WTC11 (cell line): ENCODE measurements around the gene UMAD1. TPM values are rescaled to one million over a fixed set of nuclear protein-coding genes. Genes with fewer than 3 reads are reported as not detected.
A peak's percentile ranks its signal among the peaks of the same experiment; 100 is the strongest.

ENCODE experiments used
- ATAC-seq: fragments of 200-7000 bp; cut with Tn5 transposase; 2 replicates; pipeline ENCODE4 v1.10.0; 2021; ENCODE audit warnings: mild to moderate bottlenecking, moderate library complexity
- CTCF ChIA-PET: fragments of 300-600 bp; sonication (Branson Sonifier 250); formaldehyde crosslinking; loops from one replicate; lab custom pipeline; 2021; ENCODE audit warnings: antibody characterized with exemption; lab: Charles Lee
- POLR2A ChIA-PET: fragments of 350-600 bp; sonication (Branson Sonifier 250); formaldehyde crosslinking; loops from one replicate; lab custom pipeline; 2021; ENCODE audit warnings: antibody characterized with exemption; lab: Charles Lee
- DNase-seq: peaks from one replicate; pipeline ENCODE4 v3.0.0; 2021; ENCODE audit warnings: low spot score
- H3K27ac Mint-ChIP-seq: 2 replicates; pipeline ENCODE4 v1.8.0; 2021; ENCODE audit warnings: mixed read lengths
- H3K27me3 Mint-ChIP-seq: 2 replicates; pipeline ENCODE4 v1.8.0; 2021; ENCODE audit warnings: low read depth, mild to moderate bottlenecking, moderate library complexity, mixed read lengths
- H3K36me3 Mint-ChIP-seq: 2 replicates; pipeline ENCODE4 v1.8.0; 2021; ENCODE audit warnings: mixed read lengths
- H3K4me1 Mint-ChIP-seq: 2 replicates; pipeline ENCODE4 v1.8.0; 2022; ENCODE audit warnings: mixed read lengths
- H3K4me3 Mint-ChIP-seq: 2 replicates; pipeline ENCODE4 v1.8.0; 2021; ENCODE audit warnings: mild to moderate bottlenecking, moderate library complexity, mixed read lengths
- H3K9me3 Mint-ChIP-seq: 2 replicates; pipeline ENCODE4 v1.8.0; 2021; ENCODE audit warnings: mixed read lengths
- ETV6 ChIP-seq: sonication (generic); formaldehyde crosslinking; IDR thresholded peaks from 2 replicates; pipeline ENCODE4 v1.8.1; 2022; ENCODE audit warnings: mild to moderate bottlenecking, missing genetic modification reagents
- FOXK1 ChIP-seq: sonication (generic); formaldehyde crosslinking; IDR thresholded peaks from 2 replicates; pipeline ENCODE4 v1.8.0; 2022; ENCODE audit warnings: mild to moderate bottlenecking, moderate library complexity, missing genetic modification reagents
- IRF2 ChIP-seq: sonication (generic); formaldehyde crosslinking; IDR thresholded peaks from 2 replicates; pipeline ENCODE4 v1.8.0; 2022; ENCODE audit warnings: low read depth, missing genetic modification reagents, borderline replicate concordance
- JUN ChIP-seq: sonication (generic); formaldehyde crosslinking; IDR thresholded peaks from 2 replicates; pipeline ENCODE4 v1.8.0; 2023; ENCODE audit warnings: mild to moderate bottlenecking, missing genetic modification reagents
- KAT7 ChIP-seq: sonication (generic); formaldehyde crosslinking; IDR thresholded peaks from 2 replicates; pipeline ENCODE4 v1.8.1; 2023; ENCODE audit warnings: missing genetic modification reagents, mild to moderate bottlenecking, borderline replicate concordance
- MXD4 ChIP-seq: fragments of 250-450 bp; sonication (Bioruptor Pico); IDR thresholded peaks from 2 replicates; pipeline ENCODE4 v1.8.0; 2021; ENCODE audit warnings: mild to moderate bottlenecking, moderate library complexity, borderline replicate concordance
- NR1H2 ChIP-seq: sonication (generic); formaldehyde crosslinking; IDR thresholded peaks from 2 replicates; pipeline ENCODE4 v1.9.0; 2021; ENCODE audit warnings: mild to moderate bottlenecking, moderate library complexity, missing genetic modification reagents
- NR2C2 ChIP-seq: sonication (generic); formaldehyde crosslinking; IDR thresholded peaks from 2 replicates; pipeline ENCODE4 v1.8.0; 2022; ENCODE audit warnings: mild to moderate bottlenecking, missing genetic modification reagents
- TCF7 ChIP-seq: sonication (generic); formaldehyde crosslinking; IDR thresholded peaks from 2 replicates; pipeline ENCODE4 v1.8.0; 2022; ENCODE audit warnings: mild to moderate bottlenecking, low read depth, missing genetic modification reagents, moderate library complexity
- ZNF121 ChIP-seq: sonication (generic); formaldehyde crosslinking; IDR thresholded peaks from 2 replicates; pipeline ENCODE4 v1.8.0; 2023; ENCODE audit warnings: missing genetic modification reagents
- ZNF219 ChIP-seq: sonication (generic); formaldehyde crosslinking; IDR thresholded peaks from 2 replicates; pipeline ENCODE4 v1.8.0; 2023; ENCODE audit warnings: missing genetic modification reagents, mild to moderate bottlenecking, borderline replicate concordance
- ZNF416 ChIP-seq: fragments of 250-450 bp; sonication (Bioruptor Pico); IDR thresholded peaks from 2 replicates; pipeline ENCODE4 v1.9.0; 2021; ENCODE audit warnings: mild to moderate bottlenecking, inconsistent platforms
- ZNF671 ChIP-seq: fragments of 250-450 bp; sonication (Bioruptor Pico); IDR thresholded peaks from 2 replicates; pipeline ENCODE4 v1.8.0; 2021; ENCODE audit warnings: mild to moderate bottlenecking
- total RNA-seq: library from RNA; stranded (reverse); gene quantifications from 3 replicates; pipeline ENCODE4 v1.2.3, GENCODE V29; 2021
- TF ChIP-seq, protein P1 (sequence below): sonication (generic); formaldehyde crosslinking; IDR thresholded peaks from 2 replicates; pipeline ENCODE4 v1.8.1; 2022; ENCODE audit warnings: mild to moderate bottlenecking, missing genetic modification reagents, moderate library complexity, borderline replicate concordance
- TF ChIP-seq, protein P2 (sequence below): fragments of 250-450 bp; sonication (Bioruptor Pico); conservative IDR thresholded peaks from 2 replicates; pipeline ENCODE4 v1.9.0; 2021; ENCODE audit warnings: mild to moderate bottlenecking
- TF ChIP-seq, protein P3 (sequence below): sonication (generic); formaldehyde crosslinking; IDR thresholded peaks from 2 replicates; pipeline ENCODE4 v1.8.1; 2023; ENCODE audit warnings: mild to moderate bottlenecking, missing genetic modification reagents
- TF ChIP-seq, protein P4 (sequence below): fragments of 250-450 bp; sonication (Bioruptor Pico); IDR thresholded peaks from 2 replicates; pipeline ENCODE4 v1.9.0; 2021; ENCODE audit warnings: moderate library complexity, mild to moderate bottlenecking, inconsistent platforms, borderline replicate concordance

Gene UMAD1
- total RNA-seq, 1 experiment from 2014 or later: 13.0 TPM

DNA sequence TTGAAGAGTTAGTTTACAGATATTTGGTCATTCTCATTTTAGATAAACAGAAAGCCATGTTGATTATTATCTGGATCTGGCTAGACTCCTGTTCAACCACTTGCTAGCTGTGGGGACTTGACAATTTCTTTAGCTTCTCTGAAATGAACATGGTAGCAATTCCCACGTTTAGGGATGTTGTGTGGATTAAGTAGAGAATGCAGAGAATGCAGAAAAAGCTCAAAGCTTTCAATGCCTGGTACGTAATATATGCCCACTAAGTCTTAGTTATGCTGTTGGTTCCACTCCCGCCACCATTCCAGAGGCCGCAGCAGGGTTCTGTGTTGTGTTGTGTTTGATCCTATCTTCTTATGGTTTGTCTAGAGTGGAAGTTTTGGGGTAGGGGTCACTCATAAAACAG lies 117.0 kb downstream of the UMAD1 start:
- Mint-ChIP-seq H3K27me3 (no peaks in the 10 kb centered on the region), H3K27ac (no peak overlapping the region), H3K36me3 (no peaks in the 10 kb centered on the region), H3K4me3 (no peak overlapping the region)
- POLR2A ChIA-PET: no interaction called here
- no peak for DNase-seq
- TF ChIP-seq MXD4 (CRISPR knock-in tag): no peak
- TF ChIP-seq NR1H2: no peak
- TF ChIP-seq FOXK1 (CRISPR knock-in tag): no peak
- no peak for TF ChIP-seq IRF2 (CRISPR knock-in tag)
- TF ChIP-seq ZNF416 (CRISPR knock-in tag): no peak
- TF ChIP-seq, protein P1, sequence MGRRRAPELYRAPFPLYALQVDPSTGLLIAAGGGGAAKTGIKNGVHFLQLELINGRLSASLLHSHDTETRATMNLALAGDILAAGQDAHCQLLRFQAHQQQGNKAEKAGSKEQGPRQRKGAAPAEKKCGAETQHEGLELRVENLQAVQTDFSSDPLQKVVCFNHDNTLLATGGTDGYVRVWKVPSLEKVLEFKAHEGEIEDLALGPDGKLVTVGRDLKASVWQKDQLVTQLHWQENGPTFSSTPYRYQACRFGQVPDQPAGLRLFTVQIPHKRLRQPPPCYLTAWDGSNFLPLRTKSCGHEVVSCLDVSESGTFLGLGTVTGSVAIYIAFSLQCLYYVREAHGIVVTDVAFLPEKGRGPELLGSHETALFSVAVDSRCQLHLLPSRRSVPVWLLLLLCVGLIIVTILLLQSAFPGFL (CRISPR knock-in tag): no peak
- TF ChIP-seq, protein P2, sequence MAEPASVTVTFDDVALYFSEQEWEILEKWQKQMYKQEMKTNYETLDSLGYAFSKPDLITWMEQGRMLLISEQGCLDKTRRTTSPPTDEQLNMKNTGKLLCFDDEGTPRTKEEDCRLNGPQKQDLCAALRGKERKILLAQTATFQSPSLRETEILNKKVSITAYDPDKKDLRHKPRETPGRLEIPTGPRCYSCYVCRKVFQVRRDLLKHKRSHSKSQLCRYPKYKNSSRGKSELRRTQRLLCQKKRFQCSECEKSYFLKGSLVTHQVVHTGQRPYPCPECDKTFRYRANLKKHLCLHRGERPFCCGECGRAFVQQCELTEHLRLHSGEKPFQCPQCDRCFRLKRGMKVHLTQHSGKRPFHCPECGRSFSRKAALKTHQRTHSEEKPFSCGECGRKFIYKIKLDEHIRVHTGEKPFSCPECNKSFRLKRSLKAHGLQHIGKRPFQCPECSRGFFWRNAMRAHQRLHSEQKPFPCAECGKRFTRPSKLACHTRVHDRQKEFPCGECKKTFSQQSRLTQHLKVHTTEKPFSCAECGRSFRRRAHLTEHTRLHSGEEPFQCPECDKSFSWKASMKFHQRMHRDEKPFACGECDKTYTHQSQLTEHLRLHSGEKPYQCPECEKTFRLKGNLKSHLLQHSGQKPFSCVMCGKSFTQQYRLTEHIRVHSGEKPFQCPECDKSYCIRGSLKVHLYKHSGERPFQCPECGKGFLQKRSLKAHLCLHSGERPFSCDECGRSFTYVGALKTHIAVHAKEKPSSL (CRISPR knock-in tag): no peak
- no peak for TF ChIP-seq ZNF121 (CRISPR knock-in tag)
- TF ChIP-seq, all 79 proteins: peak for 0
- no peak for ATAC-seq
- CTCF ChIA-PET: interaction anchor here (0.8 kb wide), 1 partner anchor 23 kb away, joined by 3 read pairs; no protein-coding TSS in a partner anchor
- Mint-ChIP-seq H3K9me3 (no peaks in the 10 kb centered on the region), H3K4me1 (peaks cover 4% of the 10 kb centered on the region)

DNA sequence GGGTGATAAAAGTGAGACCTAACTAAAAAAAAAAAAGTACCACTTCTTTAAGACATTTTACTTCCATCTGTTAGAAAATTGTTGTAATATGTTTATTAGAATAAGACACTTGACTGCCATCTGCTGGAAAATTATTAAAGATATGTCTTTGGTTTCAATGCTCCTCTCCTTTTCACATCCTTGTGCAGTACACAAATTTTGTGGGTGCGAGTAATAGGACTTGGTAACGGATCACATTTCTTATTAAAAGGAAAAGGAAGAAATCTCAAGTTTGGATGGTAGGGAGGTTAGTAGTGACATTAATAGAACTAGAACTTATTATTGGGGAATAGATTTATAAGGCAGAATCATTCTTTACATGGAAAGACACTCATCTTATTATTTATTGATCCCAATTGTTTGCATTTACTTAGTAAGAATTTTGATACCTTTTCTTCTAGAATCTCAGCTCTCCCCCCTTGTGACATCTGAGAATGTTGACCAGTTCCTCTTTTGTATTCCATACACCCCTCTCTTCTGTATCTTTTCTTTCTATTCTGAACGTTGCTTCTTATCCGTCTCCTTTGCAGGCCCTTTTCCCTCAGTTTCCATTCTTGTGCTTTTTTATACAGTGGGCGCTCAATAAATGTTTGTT lies 120.9 kb downstream of the UMAD1 start:
- TF ChIP-seq JUN: no peak
- no peak for TF ChIP-seq NR2C2 (CRISPR knock-in tag)
- TF ChIP-seq, protein P3, sequence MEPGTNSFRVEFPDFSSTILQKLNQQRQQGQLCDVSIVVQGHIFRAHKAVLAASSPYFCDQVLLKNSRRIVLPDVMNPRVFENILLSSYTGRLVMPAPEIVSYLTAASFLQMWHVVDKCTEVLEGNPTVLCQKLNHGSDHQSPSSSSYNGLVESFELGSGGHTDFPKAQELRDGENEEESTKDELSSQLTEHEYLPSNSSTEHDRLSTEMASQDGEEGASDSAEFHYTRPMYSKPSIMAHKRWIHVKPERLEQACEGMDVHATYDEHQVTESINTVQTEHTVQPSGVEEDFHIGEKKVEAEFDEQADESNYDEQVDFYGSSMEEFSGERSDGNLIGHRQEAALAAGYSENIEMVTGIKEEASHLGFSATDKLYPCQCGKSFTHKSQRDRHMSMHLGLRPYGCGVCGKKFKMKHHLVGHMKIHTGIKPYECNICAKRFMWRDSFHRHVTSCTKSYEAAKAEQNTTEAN (CRISPR knock-in tag): no peak
- TF ChIP-seq, protein P4, sequence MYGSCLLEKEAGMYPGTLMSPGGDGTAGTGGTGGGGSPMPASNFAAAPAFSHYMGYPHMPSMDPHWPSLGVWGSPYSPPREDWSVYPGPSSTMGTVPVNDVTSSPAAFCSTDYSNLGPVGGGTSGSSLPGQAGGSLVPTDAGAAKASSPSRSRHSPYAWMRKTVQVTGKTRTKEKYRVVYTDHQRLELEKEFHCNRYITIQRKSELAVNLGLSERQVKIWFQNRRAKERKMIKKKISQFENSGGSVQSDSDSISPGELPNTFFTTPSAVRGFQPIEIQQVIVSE: no peak
- TF ChIP-seq KAT7: no peak
- TF ChIP-seq, protein P2 (CRISPR knock-in tag): no peak
- TF ChIP-seq ZNF671: no peak
- no peak for TF ChIP-seq ETV6 (CRISPR knock-in tag)
- TF ChIP-seq ZNF219 (CRISPR knock-in tag): no peak
- TF ChIP-seq TCF7 (CRISPR knock-in tag): no peak
- TF ChIP-seq ZNF416 (CRISPR knock-in tag): no peak
- ATAC-seq: no peak
- Mint-ChIP-seq H3K27ac (0 out of 2 replicates have a peak overlapping the region, but pooled peaks have one; percentile 17), H3K9me3 (no peaks in the 10 kb centered on the region), H3K4me1 (peaks cover 6% of the 10 kb centered on the region), H3K4me3 (no peak overlapping the region), H3K27me3 (no peaks in the 10 kb centered on the region), H3K36me3 (no peaks in the 10 kb centered on the region)
- CTCF ChIA-PET: interaction anchor here (0.6 kb wide), 1 partner anchor 80 kb away, joined by 3 read pairs; no protein-coding TSS in a partner anchor
- POLR2A ChIA-PET: no interaction called here
- DNase-seq: no peak
